GM12878 (cell line): ENCODE results near the gene SYK. TPM values are rescaled to one million over a fixed set of nuclear protein-coding genes. Genes with fewer than 3 reads are reported as not detected.

Experiments used
- ATAC-seq: fragments of 200-7000 bp; cut with Tn5 transposase; 3 replicates; pipeline ENCODE4 v1.9.1; 2020; ENCODE audit warnings: mild to moderate bottlenecking, moderate library complexity
- BruUV-seq: library from RNA; stranded (reverse); fragments of 400-500 nt; replicated peaks from 2 replicates; lab custom pipeline; 2021; lab: Mats Ljungman, UMichigan
- CTCF ChIA-PET: fragments of 300-600 bp; sonication (Branson Sonifier 250); formaldehyde crosslinking; extraction: SDS; loops from one replicate; lab custom pipeline; 2021; ENCODE audit warnings: inconsistent platforms; lab: Yijun Ruan, JAX
- POLR2A ChIA-PET: fragments of 350-600 bp; formaldehyde crosslinking; extraction: SDS; loops from one replicate; lab custom pipeline; 2021; ENCODE audit warnings: inconsistent platforms; lab: Charles Lee
- RAD21 ChIA-PET: fragments of 300-600 bp; sonication (Branson Sonifier 250); formaldehyde crosslinking; loops from one replicate; lab custom pipeline; 2023; ENCODE audit warnings: antibody characterized with exemption; ENCODE audit not compliant: unreplicated experiment; lab: Charles Lee
- SMC1A ChIA-PET: fragments of 300-600 bp; sonication (Branson Sonifier 250); formaldehyde crosslinking; loops from one replicate; lab custom pipeline; 2023; ENCODE audit not compliant: unreplicated experiment, uncharacterized antibody; lab: Charles Lee
- DNase-seq: peaks from one replicate; pipeline ENCODE4 v3.0.0-alpha.2; 2011; ENCODE audit warnings: low read depth, low spot score
- FAIRE-seq: peaks from 3 replicates; lab custom pipeline; 2011; peaks lifted over from hg19 to GRCh38; lab: Jason Lieb, UNC
- H2AFZ ChIP-seq: 2 replicates; pipeline ENCODE4 v1.6.0; 2011; ENCODE audit warnings: low read depth, low read length, control low read depth; ENCODE audit not compliant: control insufficient read depth
- H3K27ac ChIP-seq: 2 replicates; pipeline ENCODE4 v1.5.1; 2011; ENCODE audit warnings: control low read depth; ENCODE audit not compliant: control insufficient read depth, insufficient read depth
- H3K27me3 ChIP-seq, 2 experiments: replicated peaks in 1 of 2; 2 replicates each; pipeline versions ENCODE4 v1.6.0 to v1.6.1; 2011; ENCODE audit warnings: low read length in 1 of 2; ENCODE audit not compliant: control insufficient read depth in 2 of 2, insufficient read depth in 2 of 2
- H3K36me3 ChIP-seq, 2 experiments: 2 replicates each; pipeline ENCODE4 v1.5.1; 2011; ENCODE audit warnings: low read length in 1 of 2; ENCODE audit not compliant: control insufficient read depth in 2 of 2, insufficient read depth in 2 of 2
- H3K4me1 ChIP-seq: 2 replicates; pipeline ENCODE4 v1.6.1; 2011; ENCODE audit warnings: mild to moderate bottlenecking, low read length, moderate library complexity, mixed read lengths; ENCODE audit not compliant: control insufficient read depth, insufficient read depth
- H3K4me2 ChIP-seq: 2 replicates; pipeline ENCODE4 v1.6.0; 2011; ENCODE audit warnings: control low read depth; ENCODE audit not compliant: control insufficient read depth, insufficient read depth
- H3K4me3 ChIP-seq: fragments of 200-600 bp; sonication (generic); 2 replicates; pipeline ENCODE4 v1.5.1; 2016
- H3K79me2 ChIP-seq: 2 replicates; pipeline ENCODE4 v1.6.0; 2011; ENCODE audit warnings: low read length; ENCODE audit not compliant: control insufficient read depth, insufficient read depth
- H3K9ac ChIP-seq: 2 replicates; pipeline ENCODE4 v1.8.0; 2011; ENCODE audit warnings: low read length, control low read depth, mixed read lengths; ENCODE audit not compliant: control insufficient read depth, insufficient read depth
- H3K9me3 ChIP-seq: replicated peaks from 3 replicates; pipeline ENCODE4 v1.5.1; 2011; ENCODE audit warnings: mild to moderate bottlenecking, low read length; ENCODE audit not compliant: control insufficient read depth, insufficient read depth
- H4K20me1 ChIP-seq: 2 replicates; pipeline ENCODE4 v1.6.0; 2011; ENCODE audit not compliant: control insufficient read depth, insufficient read depth
- DPF2 ChIP-seq: fragments of 450-650 bp; IDR thresholded peaks from 2 replicates; pipeline ENCODE4 v1.6.1; 2017; ENCODE audit warnings: mild to moderate bottlenecking
- GABPA ChIP-seq: IDR thresholded peaks from 2 replicates; pipeline ENCODE4 v1.6.1; 2014; ENCODE audit warnings: antibody characterized with exemption, low read depth, mild to moderate bottlenecking, inconsistent platforms
- SREBF1 ChIP-seq: IDR thresholded peaks from 2 replicates; pipeline ENCODE4 v1.6.1; 2012; ENCODE audit warnings: mild to moderate bottlenecking, low read length
- TCF12 ChIP-seq: IDR thresholded peaks from 2 replicates; pipeline ENCODE4 v1.6.1; 2011; ENCODE audit warnings: low read depth, mild to moderate bottlenecking, low read length
- TCF3 ChIP-seq: IDR thresholded peaks from 2 replicates; pipeline ENCODE4 v1.6.1; 2012; ENCODE audit warnings: low read depth, mild to moderate bottlenecking, low read length, borderline replicate concordance; ENCODE audit not compliant: insufficient read depth
- ZNF687 ChIP-seq: fragments of 450-650 bp; IDR thresholded peaks from 2 replicates; pipeline ENCODE4 v1.6.1; 2017; ENCODE audit warnings: mild to moderate bottlenecking, moderate library complexity
- WGBS: methylation state at CpG from one replicate; pipeline ENCODE4 v1.1.6; 2016; ENCODE audit warnings: low lambda C conversion rate; ENCODE audit not compliant: insufficient replicate concordance, insufficient coverage; ENCODE audit errors: missing lambda C conversion rate; 5-methylcytosine and 5-hydroxymethylcytosine counted together
- in situ Hi-C: fragments of 300-500 bp; cut with MboI; formaldehyde crosslinking; loops from 9 replicates; pipeline ENCODE4 v1.14.3; 2018; ENCODE audit warnings: mixed read lengths
- intact Hi-C: fragments of 100-400 bp; cut with micrococcal nuclease; formaldehyde crosslinking; loops from one replicate; pipeline ENCODE4 v1.14.2; 2022; ENCODE audit not compliant: unreplicated experiment
- polyA plus RNA-seq, 11 experiments: library from polyadenylated mRNA; depleted of rRNA in 4 of 11; unstranded in 6 of 11; stranded (reverse) in 5 of 11; fragments of >200 nt; fragmentation: Nextera tagmentation in 4 of 11; fragmentation: Illumina TruSeq in 1 of 11; extraction: Ambion mirVana in 4 of 11; extraction: Trizol in 1 of 11; gene quantifications; 1 replicate in 1 of 11; 2 replicates in 10 of 11; pipeline versions ENCODE4 v1.2.1 to v1.2.3, GENCODE V29; 2011 to 2016; ENCODE audit warnings: inconsistent platforms in 2 of 11, missing spikeins in 2 of 11, low read depth in 1 of 11
- total RNA-seq, 4 experiments: library from RNA; depleted of rRNA in 3 of 4; stranded (reverse); fragments of >200 nt in 3 of 4; fragmentation: Illumina TruSeq in 1 of 4; extraction: Trizol in 1 of 4; gene quantifications; 2 replicates each; pipeline versions ENCODE4 v1.2.1 to v1.2.3, GENCODE V29; 2013 to 2021

SYK gene
- total and polyA plus RNA-seq, 10 of the 15 experiments (the other 5 are each of a cell fraction or from before 2014, with no cell fraction given), result 6.5 to 135 (median 68.8) TPM

GRCh38 chr9:90891308-90892040, 89.9 kb downstream of the SYK start:
- DNase-seq (no peak), FAIRE-seq (no peak), ATAC-seq (no peak)
- ChIA-PET POLR2A (no interaction called here), SMC1A (no interaction called here), RAD21 (no interaction called here), CTCF (interaction anchor here (1.1 to 1.3 kb wide), 2 partner anchors 21 to 23 kb away, joined by 3 to 5 read pairs; no protein-coding TSS in a partner anchor)
- H3K4me1 ChIP-seq, result no peaks in the 10 kb centered on the region
- BruUV-seq, result no TSS peak
- intact Hi-C loops (no loop called here), in situ Hi-C loops (no loop called here)
- no peak overlapping the region for H3K27ac ChIP-seq
- H2AFZ ChIP-seq, result no peak overlapping the region
- H3K9ac ChIP-seq, result no peak overlapping the region
- H4K20me1 ChIP-seq, result no peaks in the 10 kb centered on the region
- H3K4me2 ChIP-seq, result no peak overlapping the region
- no peaks in the 10 kb centered on the region for H3K79me2 ChIP-seq
- no peak overlapping the region for H3K4me3 ChIP-seq
- WGBS, result 87% methylated on average over 8 of the region's 8 CpGs
- H3K36me3 ChIP-seq, result peaks cover 7 to 10% of the 10 kb centered on the region in 2 experiments; a peak in 3 of 4 replicates
- TF ChIP-seq TCF3 (no peak), TCF12 (no peak), ZNF687 (no peak), DPF2 (no peak), SREBF1 (no peak), GABPA (no peak)
- H3K27me3 ChIP-seq, result no peaks in the 10 kb centered on the region
- H3K9me3 ChIP-seq, result no peaks in the 10 kb centered on the region
